BLaER1 (cell line): ENCODE results near the gene NR2C2AP.
"Not testable (repeated sequence)": the region's sequence is repeated elsewhere in the genome, so short reads cannot be mapped to it uniquely, and the experiment has no call there.

Source experiments
- H3K27ac ChIP-seq: shearing (Covaris generic); formaldehyde crosslinking; 2 replicates; pipeline ENCODE4 v1.8.1; 2022
- H3K27me3 ChIP-seq: shearing (Covaris generic); formaldehyde crosslinking; 2 replicates; pipeline ENCODE4 v1.8.1; 2022
- H3K36me3 ChIP-seq: shearing (Covaris generic); formaldehyde crosslinking; 2 replicates; pipeline ENCODE4 v1.8.1; 2022
- H3K4me1 ChIP-seq: shearing (Covaris generic); formaldehyde crosslinking; 2 replicates; pipeline ENCODE4 v1.8.1; 2022
- H3K4me2 ChIP-seq: shearing (Covaris generic); formaldehyde crosslinking; 2 replicates; pipeline ENCODE4 v1.8.1; 2022
- H3K4me3 ChIP-seq: shearing (Covaris generic); formaldehyde crosslinking; 2 replicates; pipeline ENCODE4 v1.8.1; 2022
- H3K9ac ChIP-seq: shearing (Covaris generic); formaldehyde crosslinking; 2 replicates; pipeline ENCODE4 v1.8.1; 2022
- H3K9me3 ChIP-seq: shearing (Covaris generic); formaldehyde crosslinking; 2 replicates; pipeline ENCODE4 v1.8.1; 2022
- H4K20me1 ChIP-seq: shearing (Covaris generic); formaldehyde crosslinking; 2 replicates; pipeline ENCODE4 v1.8.1; 2022
- Cebpa-rat ChIP-seq: shearing (Covaris generic); IDR thresholded peaks from 2 replicates; pipeline ENCODE4 v1.8.1; 2022

Gene NR2C2AP

GRCh38 chr19:19229701-19230100, 26.5 kb upstream of the NR2C2AP start:
- peaks cover 11% of the 10 kb centered on the region for H3K27me3 ChIP-seq

GRCh38 chr19:19227217-19227616, 24.0 kb upstream of the NR2C2AP start:
- Histone ChIP-seq H3K4me2 (no peak overlapping the region), H3K4me3 (no peak overlapping the region), H3K36me3 (no peaks in the 10 kb centered on the region), H3K9ac (no peak overlapping the region), H3K9me3 (no peaks in the 10 kb centered on the region), H3K27ac (no peak overlapping the region), H3K4me1 (peaks cover 8% of the 10 kb centered on the region; the same call in 1 of the 2 replicates), H3K27me3 (peaks cover 21% of the 10 kb centered on the region), H4K20me1 (no peaks in the 10 kb centered on the region)
- no peak for TF ChIP-seq Cebpa-rat

More at GRCh38 chr19:19229701-19230100, 26.5 kb upstream of the NR2C2AP start:
- Histone ChIP-seq H3K9me3 (peaks cover 15% of the 10 kb centered on the region), H3K4me3 (no peak overlapping the region), H3K36me3 (no peaks in the 10 kb centered on the region), H3K27ac (no peak overlapping the region), H3K9ac (no peak overlapping the region), H3K4me2 (no peak overlapping the region), H3K4me1 (peaks cover 8% of the 10 kb centered on the region; the same call in 1 of the 2 replicates), H4K20me1 (no peaks in the 10 kb centered on the region)
- no peak for TF ChIP-seq Cebpa-rat

GRCh38 chr19:19226663-19227062, 23.4 kb upstream of the NR2C2AP start:
- no peak for TF ChIP-seq Cebpa-rat
- H4K20me1 ChIP-seq: no peaks in the 10 kb centered on the region
- H3K9me3 ChIP-seq: no peaks in the 10 kb centered on the region
- peaks cover 21% of the 10 kb centered on the region for H3K27me3 ChIP-seq
- H3K9ac ChIP-seq: no peak overlapping the region
- H3K4me1 ChIP-seq: peaks cover 8% of the 10 kb centered on the region; the same call in 1 of the 2 replicates
- H3K27ac ChIP-seq: no peak overlapping the region
- H3K4me2 ChIP-seq: no peak overlapping the region
- no peaks in the 10 kb centered on the region for H3K36me3 ChIP-seq
- H3K4me3 ChIP-seq: no peak overlapping the region

- TF ChIP-seq Cebpa-rat: no peak
- Histone ChIP-seq H4K20me1 (no peaks in the 10 kb centered on the region), H3K27ac (no peak overlapping the region), H3K4me2 (no peak overlapping the region), H3K27me3 (peaks cover 21% of the 10 kb centered on the region), H3K9ac (no peak overlapping the region), H3K4me3 (no peak overlapping the region), H3K4me1 (peaks cover 8% of the 10 kb centered on the region; the same call in 1 of the 2 replicates), H3K9me3 (no peaks in the 10 kb centered on the region), H3K36me3 (no peaks in the 10 kb centered on the region)
Observed at GRCh38 chr19:19226204-19226603, 23.0 kb upstream of the NR2C2AP start.

- H3K9me3 ChIP-seq: no peaks in the 10 kb centered on the region
- peak overlapping the region; percentile 78 for H3K4me2 ChIP-seq
- no peak overlapping the region for H3K9ac ChIP-seq
- peaks cover 21% of the 10 kb centered on the region for H3K27me3 ChIP-seq
- TF ChIP-seq Cebpa-rat: no peak
- no peaks in the 10 kb centered on the region for H4K20me1 ChIP-seq
- peaks cover 8% of the 10 kb centered on the region; the same call in 1 of the 2 replicates for H3K4me1 ChIP-seq
- no peak overlapping the region for H3K27ac ChIP-seq
- no peaks in the 10 kb centered on the region for H3K36me3 ChIP-seq
- H3K4me3 ChIP-seq: peak overlapping the region; percentile 54
Observed at GRCh38 chr19:19224852-19225494, 21.8 kb upstream of the NR2C2AP start.

GRCh38 chr19:19224150-19224851, 21.1 kb upstream of the NR2C2AP start:
- TF ChIP-seq Cebpa-rat: no peak
- H3K9ac ChIP-seq: no peak overlapping the region
- H3K4me3 ChIP-seq: peak overlapping the region; percentile 54
- peak overlapping the region; percentile 78 for H3K4me2 ChIP-seq
- H3K9me3 ChIP-seq: no peaks in the 10 kb centered on the region
- peaks cover 21% of the 10 kb centered on the region for H3K27me3 ChIP-seq
- H3K36me3 ChIP-seq: no peaks in the 10 kb centered on the region
- no peak overlapping the region for H3K27ac ChIP-seq
- no peaks in the 10 kb centered on the region for H4K20me1 ChIP-seq
- H3K4me1 ChIP-seq: peaks cover 8% of the 10 kb centered on the region; the same call in 1 of the 2 replicates

GRCh38 chr19:19223636-19224035, 20.4 kb upstream of the NR2C2AP start:
- Histone ChIP-seq H3K9me3 (no peaks in the 10 kb centered on the region), H3K4me3 (no peak overlapping the region), H3K9ac (no peak overlapping the region), H4K20me1 (no peaks in the 10 kb centered on the region), H3K36me3 (no peaks in the 10 kb centered on the region), H3K27me3 (peaks cover 21% of the 10 kb centered on the region), H3K4me1 (peaks cover 8% of the 10 kb centered on the region; the same call in 1 of the 2 replicates), H3K4me2 (no peak overlapping the region), H3K27ac (no peak overlapping the region)
- no peak for TF ChIP-seq Cebpa-rat

GRCh38 chr19:19223060-19223459, 19.8 kb upstream of the NR2C2AP start:
- Histone ChIP-seq H3K4me2 (no peak overlapping the region), H4K20me1 (no peaks in the 10 kb centered on the region), H3K27me3 (peaks cover 21% of the 10 kb centered on the region), H3K27ac (no peak overlapping the region), H3K9me3 (no peaks in the 10 kb centered on the region), H3K4me3 (no peak overlapping the region), H3K36me3 (no peaks in the 10 kb centered on the region), H3K9ac (no peak overlapping the region), H3K4me1 (peaks cover 8% of the 10 kb centered on the region; the same call in 1 of the 2 replicates)
- TF ChIP-seq Cebpa-rat: no peak

- not testable (repeated sequence) for H3K4me3 ChIP-seq, H3K4me2 ChIP-seq, H3K4me1 ChIP-seq, H3K9ac ChIP-seq, H3K27ac ChIP-seq, H3K36me3 ChIP-seq, H4K20me1 ChIP-seq, H3K9me3 ChIP-seq
- peaks cover 21% of the 10 kb centered on the region for H3K27me3 ChIP-seq
Observed at GRCh38 chr19:19221000-19221399, 17.8 kb upstream of the NR2C2AP start.

GRCh38 chr19:19218911-19219310, 15.7 kb upstream of the NR2C2AP start:
- Histone ChIP-seq H3K27me3 (peaks cover 13% of the 10 kb centered on the region), H4K20me1 (peaks cover 18% of the 10 kb centered on the region; the same call in 1 of the 2 replicates), H3K9me3 (no peaks in the 10 kb centered on the region; the same call in 1 of the 2 replicates), H3K4me1 (no peaks in the 10 kb centered on the region), H3K36me3 (no peaks in the 10 kb centered on the region), H3K27ac (no peak overlapping the region), H3K9ac (no peak overlapping the region), H3K4me3 (no peak overlapping the region), H3K4me2 (no peak overlapping the region)
- no peak for TF ChIP-seq Cebpa-rat
